ENCODE data around the gene OSBPL10.

- no peak for TF ChIP-seq POLR2A (IDR thresholded peaks at IDR 0.05)
- no peak for TF ChIP-seq CTCF (IDR thresholded peaks at IDR 0.05)
- no peak for TF ChIP-seq EP300 (IDR thresholded peaks at IDR 0.05)
Measured at GRCh38 chr3:31798840-31799239, 182.2 kb downstream of the OSBPL10 start.

All from ovary (tissue), 3 donors.